ENCODE data around the gene FOXP2.
"Not testable (repeated sequence)": the region's sequence is repeated elsewhere in the genome, so short reads cannot be mapped to it uniquely, and the experiment has no call there.

The FOXP2 gene

GRCh38 chr7:114502454-114503254 is 88.0 kb downstream of the FOXP2 start:
- peak; percentile 1 for DNase-seq (ENCODE audit: low read depth)

- no peak for DNase-seq (ENCODE audit: low read depth)
Observed at GRCh38 chr7:114504586-114504985, 90.0 kb downstream of the FOXP2 start.

- DNase-seq (ENCODE audit: low read depth) = no peak
Observed at GRCh38 chr7:114507381-114507780, 92.8 kb downstream of the FOXP2 start.

GRCh38 chr7:114508086-114508485 is 93.5 kb downstream of the FOXP2 start:
- DNase-seq (ENCODE audit: low read depth) = no peak

GRCh38 chr7:114510824-114511223 is 96.2 kb downstream of the FOXP2 start:
- DNase-seq (ENCODE audit: low read depth) = not testable (repeated sequence)

- no peak for DNase-seq (ENCODE audit: low read depth)
Observed at GRCh38 chr7:114519240-114519639, 104.6 kb downstream of the FOXP2 start.

GRCh38 chr7:114522081-114522480 is 107.5 kb downstream of the FOXP2 start:
- no peak for DNase-seq (ENCODE audit: low read depth)

- DNase-seq (ENCODE audit: low read depth) = no peak
Observed at GRCh38 chr7:114527589-114527988, 113.0 kb downstream of the FOXP2 start.

GRCh38 chr7:114530057-114530611 is 115.5 kb downstream of the FOXP2 start:
- no peak for DNase-seq (ENCODE audit: low read depth)

- DNase-seq (ENCODE audit: low read depth) = no peak
Observed at GRCh38 chr7:114531326-114531725, 116.7 kb downstream of the FOXP2 start.

- no peak for DNase-seq (ENCODE audit: low read depth)
Observed at GRCh38 chr7:114533131-114533530, 118.5 kb downstream of the FOXP2 start.

- no peak for DNase-seq (ENCODE audit: low read depth)
Observed at GRCh38 chr7:114534953-114535352, 120.3 kb downstream of the FOXP2 start.

- no peak for DNase-seq (ENCODE audit: low read depth)
Observed at GRCh38 chr7:114539575-114539974, 125.0 kb downstream of the FOXP2 start.

- DNase-seq (ENCODE audit: low read depth) = no peak
Observed at GRCh38 chr7:114540291-114540690, 125.7 kb downstream of the FOXP2 start.

- DNase-seq (ENCODE audit: low read depth) = not testable (repeated sequence)
Observed at GRCh38 chr7:114547346-114547745, 132.7 kb downstream of the FOXP2 start.

GRCh38 chr7:114548081-114548980 is 133.7 kb downstream of the FOXP2 start:
- DNase-seq (ENCODE audit: low read depth) = no peak

GRCh38 chr7:114554781-114555537 is 140.3 kb downstream of the FOXP2 start:
- DNase-seq (ENCODE audit: low read depth) = peak; percentile 18

- no peak for DNase-seq (ENCODE audit: low read depth)
Observed at GRCh38 chr7:114567416-114567815, 152.8 kb downstream of the FOXP2 start.

GRCh38 chr7:114569220-114569619 is 154.6 kb downstream of the FOXP2 start:
- no peak for DNase-seq (ENCODE audit: low read depth)

- DNase-seq (ENCODE audit: low read depth) = no peak
Observed at GRCh38 chr7:114574384-114574783, 159.8 kb downstream of the FOXP2 start.

GRCh38 chr7:114575098-114575497 is 160.5 kb downstream of the FOXP2 start:
- no peak for DNase-seq (ENCODE audit: low read depth)

- DNase-seq (ENCODE audit: low read depth) = not testable (repeated sequence)
Observed at GRCh38 chr7:114580963-114581362, 166.3 kb downstream of the FOXP2 start.
